Endothelial cell of hepatic sinusoid (primary cell): ENCODE results near the gene COL23A1.

Experiments used
- in situ Hi-C: cut with HindIII; loops from 2 replicates; pipeline ENCODE4 v1.10.0; 2017; ENCODE audit warnings: low sequenced_read_pairs

COL23A1 gene

DNA sequence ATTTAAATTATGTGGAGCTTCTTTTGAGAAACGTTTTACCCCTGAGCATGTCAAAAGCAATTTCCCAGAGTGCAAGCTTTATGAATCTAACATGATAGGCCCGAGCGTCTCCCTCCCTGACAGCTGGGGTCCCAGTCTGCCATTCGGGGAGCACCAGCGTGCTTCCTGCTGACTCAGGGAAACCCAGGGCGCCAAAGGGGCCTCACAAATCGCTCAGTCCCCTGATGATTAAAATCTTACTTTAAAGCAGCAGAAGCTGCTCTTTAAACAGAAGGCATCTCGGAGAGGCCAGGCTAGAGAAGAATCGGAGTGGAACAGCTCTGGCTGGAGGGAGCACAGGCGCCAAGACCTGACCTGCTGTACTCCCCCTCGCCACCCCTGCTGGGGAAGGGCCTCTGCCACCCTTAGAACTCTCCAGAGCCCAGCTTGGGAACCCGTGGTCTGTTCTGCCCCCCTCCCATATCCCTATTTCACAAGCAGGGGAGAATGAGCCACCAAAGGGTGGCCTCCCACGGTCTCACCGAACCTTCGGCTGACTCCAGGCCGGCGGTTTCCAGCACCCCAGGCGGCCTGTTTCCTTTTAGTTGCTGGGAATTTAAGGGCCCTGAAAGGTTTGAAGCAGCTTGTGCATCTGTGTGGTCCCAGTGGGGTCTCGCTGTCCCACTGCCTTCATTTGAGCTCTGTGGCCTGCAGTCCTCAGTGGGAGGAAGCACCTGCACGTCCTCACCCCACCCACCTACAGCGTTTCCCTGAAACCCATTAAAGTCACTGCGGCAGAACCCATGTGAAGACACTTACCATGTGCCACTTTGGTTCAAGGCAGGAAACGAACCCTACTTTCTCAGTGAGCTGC is 147.6 kb downstream of the COL23A1 start:
- in situ Hi-C loops = no loop called here

DNA sequence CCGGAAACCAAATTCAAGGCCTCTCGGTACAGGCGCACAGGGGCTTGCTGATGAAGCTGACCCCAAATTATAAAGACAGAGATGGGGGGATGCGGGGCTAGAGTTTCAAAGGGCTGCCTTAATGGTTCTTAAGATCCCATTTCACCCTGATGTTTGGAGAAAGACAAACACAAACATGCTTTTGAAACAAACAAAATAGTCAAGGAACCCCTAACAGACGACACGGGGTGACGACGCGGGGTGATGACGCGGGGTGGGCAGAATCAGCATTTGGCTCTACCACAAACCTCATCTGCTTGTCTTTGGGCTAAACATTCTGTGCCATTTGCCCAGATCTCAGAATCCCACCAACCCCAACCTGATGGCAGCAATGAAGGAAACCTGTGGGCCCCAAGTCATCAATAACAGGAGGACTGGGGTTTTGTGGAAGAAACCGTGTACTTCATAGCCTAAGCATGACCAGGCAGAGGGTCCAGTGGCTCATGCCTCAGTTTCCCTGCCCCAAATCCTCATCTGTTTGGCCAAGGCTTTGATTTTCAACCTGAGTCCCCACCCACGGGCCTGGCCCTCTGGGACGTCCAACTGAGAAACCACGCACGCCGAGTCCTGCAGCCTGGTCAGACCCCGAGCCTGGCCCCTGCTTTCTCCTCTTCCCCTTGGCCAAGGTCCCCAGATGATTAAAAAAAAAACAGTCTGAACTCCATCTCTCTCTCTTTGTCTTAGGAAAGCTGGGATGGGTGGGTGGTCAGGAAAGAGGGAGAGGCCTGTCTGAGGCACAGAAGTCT is 148.5 kb downstream of the COL23A1 start:
- in situ Hi-C loops = no loop called here

DNA sequence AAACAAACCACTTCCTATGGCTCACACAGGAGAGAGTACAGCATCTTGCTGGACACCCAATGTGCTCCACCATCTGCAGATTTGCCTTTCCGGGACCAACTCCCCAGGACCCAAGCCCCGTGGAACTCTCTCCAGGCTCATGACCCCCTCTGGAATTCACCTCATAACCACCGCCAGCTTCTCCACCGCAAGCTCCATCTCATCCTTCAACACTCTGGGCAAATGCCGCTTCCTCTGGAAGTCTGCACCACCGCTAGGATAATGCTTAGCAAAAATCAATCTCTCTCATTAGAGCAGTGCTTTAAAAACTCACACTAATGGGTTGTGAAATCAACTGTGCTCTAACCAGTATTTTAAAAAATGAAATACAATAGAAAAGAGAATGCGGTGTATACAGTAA is 150.0 kb downstream of the COL23A1 start:
- in situ Hi-C loops = no loop called here

DNA sequence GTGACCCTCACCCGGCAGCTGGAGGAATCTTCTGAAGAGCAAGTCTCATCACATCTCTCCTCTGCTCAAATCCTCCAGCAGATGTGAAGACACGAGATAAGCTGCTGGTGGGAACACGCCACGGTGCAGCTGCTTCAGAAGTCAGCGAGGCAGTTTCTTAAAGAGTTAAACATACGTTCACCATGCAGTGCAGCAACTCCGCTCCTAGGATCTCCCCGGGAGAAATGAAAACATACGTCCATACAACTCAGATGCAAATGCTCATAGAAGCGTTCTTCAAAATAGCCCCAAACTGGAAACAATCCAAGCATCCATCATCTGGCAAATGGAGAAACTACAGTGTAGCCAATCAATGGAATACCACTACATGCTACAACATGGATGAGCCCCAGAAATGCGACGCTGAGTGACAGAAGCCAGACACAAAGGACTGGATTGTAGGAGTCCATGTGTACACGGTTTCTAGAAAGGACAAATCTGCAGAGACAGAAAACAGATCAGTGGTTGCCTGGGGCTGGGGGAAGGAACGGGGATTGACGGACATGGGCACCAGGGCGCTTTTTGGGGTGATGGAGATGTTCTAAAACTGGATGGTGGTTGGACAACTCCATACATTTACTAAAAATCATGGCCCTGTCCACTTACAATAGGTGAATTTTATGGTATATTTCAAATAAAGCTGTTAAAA is 150.6 kb downstream of the COL23A1 start:
- in situ Hi-C loops = no loop called here

DNA sequence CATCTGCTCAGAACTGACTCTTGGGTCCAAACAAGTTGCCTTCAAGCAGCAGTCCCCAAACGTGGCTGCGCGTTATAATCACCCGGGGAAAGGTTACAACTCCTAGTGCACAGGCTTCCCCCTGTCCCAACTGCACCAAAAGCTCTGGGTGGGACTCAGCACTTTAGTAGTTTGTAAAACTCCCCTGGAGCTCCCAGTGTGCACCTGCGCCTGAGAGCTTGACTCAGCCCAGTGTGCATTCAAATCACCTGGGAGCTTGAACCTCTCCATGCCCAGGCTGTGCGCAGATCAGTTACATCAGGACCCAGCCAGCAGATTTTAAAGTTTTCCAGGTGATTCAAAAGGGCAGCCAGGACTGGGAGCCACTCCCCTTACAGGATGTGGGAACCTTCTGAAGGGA is 151.4 kb downstream of the COL23A1 start:
- in situ Hi-C loops = no loop called here

DNA sequence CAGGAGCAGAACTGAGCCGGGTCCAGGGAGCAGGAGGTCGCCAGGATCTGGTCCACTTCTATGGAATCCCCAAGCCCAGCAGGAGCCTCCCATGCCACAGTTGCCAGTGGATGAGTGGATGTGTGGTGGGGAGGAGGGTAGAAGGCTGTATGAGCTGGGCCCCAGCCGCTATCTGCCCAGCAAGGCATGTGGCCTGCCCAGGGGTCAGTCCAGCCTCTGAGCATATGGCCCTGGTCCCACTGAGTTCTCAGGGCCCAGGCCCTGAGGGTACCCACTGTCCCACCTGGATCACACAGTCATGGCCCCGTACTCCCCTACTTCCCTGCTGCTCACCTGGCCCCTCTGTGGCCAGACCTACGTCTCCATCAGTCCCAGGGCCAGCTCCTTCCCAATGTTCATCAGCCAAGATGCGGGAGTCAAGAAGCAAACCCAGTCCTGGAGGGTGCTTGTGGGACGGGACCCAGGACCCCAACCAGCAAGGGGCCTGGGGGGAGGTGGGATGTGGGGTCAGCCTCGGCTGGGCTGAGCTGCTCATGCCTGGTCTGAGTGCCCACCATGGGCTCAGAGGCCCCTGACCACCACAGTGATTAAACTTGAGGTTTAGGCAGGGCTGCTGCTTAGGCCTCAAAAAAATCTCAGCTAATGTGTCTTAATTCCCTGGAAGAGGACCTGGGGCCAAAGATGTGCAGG is 152.7 kb downstream of the COL23A1 start:
- in situ Hi-C loops = no loop called here

DNA sequence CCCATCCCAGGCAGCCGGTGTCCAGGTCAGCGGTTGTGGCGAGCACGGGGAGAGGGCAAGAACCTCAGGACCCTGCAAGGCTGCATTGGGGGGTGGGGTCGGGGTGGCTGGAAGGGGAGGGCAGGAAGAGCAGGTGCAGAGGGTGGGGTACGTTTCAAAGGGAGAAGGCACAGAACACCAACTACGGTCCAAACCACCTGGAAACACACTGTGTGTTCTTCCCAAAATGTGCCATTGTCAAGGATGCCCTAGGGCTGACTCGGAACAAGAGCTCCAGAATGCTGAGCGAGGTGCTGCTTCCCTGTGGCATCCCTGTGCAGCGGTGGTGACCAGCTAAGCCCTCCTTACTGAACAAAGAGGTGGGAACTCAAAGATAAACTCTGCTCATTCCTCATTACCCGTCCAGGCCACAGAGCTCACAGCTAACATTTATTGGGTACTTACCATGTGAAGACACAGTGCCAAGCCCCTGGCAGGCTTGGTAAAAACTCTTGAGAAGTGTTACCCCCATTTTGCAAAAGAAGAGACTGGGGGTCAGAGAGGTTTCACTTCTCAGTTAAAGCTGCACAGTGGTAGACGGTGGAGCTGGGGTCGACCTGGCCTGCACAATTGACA is 153.8 kb downstream of the COL23A1 start:
- in situ Hi-C loops = no loop called here

DNA sequence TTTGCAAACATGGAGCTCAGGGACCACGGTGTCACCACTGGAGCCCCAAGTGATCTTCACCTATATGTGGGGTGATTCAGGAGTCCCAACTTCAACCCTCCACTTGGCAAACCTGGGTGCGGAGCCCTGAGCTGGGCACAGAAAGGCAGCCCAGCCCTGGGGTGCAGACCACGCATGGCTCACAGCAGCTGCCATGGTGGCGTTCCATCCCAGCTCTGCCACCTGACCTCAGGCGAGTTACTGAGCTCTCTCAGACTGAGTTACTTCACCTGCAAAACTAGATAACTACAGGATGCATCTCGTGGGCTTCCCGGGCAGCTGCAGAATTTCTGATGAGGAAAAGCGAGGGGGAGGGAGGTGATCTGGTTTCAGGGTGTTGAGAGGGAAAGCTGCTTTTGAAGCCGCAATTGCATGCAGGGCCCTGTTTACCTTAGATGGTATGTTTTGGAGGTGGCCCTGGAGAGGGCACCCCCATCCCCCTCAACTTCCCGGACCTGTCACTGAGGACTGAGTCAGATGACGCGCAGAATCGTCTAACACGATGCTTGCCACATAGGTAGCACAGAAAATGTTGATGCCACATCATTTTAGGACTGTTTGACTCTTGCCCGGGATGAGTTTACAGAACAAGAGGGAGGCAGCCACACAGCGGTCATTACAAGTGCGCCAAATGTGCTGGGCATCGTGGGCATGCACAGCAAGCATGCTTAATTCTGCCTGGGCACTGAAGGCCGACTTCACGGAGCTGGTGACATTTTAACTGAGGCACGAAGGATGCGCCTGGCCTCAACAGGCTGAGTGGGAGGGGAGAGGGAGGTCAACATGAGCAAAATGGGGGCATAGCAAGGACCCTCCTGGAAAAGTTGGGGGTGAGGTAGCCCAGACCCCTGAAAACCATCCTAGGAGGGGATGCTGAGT is 154.6 kb downstream of the COL23A1 start:
- in situ Hi-C loops = no loop called here

DNA sequence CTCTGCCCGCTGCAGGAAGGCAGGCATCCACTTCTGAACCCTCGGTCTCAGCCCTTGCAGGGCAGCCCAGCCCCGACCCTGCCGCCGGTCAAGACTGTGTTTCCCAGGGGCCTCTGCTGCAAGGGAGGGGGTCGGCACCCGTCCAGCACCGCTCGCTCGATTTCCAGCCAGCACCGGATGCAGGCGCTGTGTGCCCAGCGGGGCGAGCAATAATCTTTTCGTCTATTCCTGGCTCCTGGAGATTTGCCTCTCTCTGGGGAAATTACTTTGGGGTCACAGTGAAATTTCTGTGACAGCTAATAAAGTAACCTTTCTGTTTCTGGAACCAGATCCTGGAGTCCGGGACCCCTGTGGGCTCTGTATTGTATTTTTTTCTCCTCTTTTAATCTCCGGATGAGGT is 155.3 kb downstream of the COL23A1 start:
- in situ Hi-C loops = no loop called here

DNA sequence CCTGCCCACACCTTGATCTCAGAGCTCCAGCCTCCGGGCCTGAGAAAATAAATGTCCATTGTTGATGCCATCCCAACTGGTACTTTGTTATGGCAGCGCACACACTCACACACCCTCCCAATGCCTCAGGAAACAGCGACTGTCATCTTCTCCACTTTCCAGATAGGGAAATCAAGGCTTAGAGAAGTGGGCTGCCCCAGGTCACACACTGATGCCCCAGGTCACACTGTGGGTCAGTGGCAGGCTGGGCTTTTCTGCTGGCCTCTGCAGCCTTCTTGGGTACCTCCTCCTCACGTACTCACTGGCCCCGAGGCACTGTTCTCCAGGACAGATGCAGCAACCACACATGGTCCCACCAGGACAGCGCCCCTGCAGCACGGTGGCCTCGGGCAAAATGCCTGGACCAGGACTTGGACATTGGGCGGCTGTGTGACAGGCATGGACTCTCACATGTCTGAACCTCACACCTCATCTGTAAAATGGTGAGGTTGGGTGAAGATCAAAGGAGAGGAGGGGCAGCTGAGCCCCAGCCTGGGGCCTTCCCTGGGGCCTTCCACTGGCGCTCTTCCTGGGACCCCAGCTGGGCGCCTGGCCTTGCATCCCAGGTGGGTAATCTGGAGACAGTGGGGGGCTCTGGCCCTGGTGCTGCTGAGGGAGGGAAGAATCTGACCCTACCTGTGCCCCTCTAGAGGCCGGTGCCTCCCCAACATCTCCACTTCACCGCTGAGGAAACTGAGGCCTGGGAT is 156.0 kb downstream of the COL23A1 start:
- in situ Hi-C loops = no loop called here

DNA sequence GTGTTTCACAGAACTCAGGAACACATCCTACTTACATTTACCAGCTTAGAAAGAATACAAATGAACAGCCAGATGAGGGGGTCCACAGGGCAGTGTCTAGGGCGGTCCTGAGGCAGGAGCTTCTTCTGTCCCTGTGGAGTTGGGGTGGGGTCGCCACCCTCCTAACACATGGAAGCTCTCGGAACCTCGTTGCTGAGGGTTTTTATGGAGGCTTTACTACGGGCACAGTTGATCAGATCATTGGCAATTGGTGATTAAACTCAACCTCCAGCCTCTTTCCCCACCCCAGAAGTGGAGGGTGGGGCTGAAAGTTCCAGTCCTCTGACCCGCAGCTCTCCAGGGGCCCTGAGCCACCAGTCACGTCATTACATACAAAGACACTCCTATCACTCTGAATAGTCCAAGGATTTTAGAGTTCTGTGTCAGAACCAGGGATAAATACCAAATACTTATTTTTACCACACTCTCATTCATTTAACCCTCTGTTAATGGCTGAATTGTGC is 156.9 kb downstream of the COL23A1 start:
- in situ Hi-C loops = no loop called here

DNA sequence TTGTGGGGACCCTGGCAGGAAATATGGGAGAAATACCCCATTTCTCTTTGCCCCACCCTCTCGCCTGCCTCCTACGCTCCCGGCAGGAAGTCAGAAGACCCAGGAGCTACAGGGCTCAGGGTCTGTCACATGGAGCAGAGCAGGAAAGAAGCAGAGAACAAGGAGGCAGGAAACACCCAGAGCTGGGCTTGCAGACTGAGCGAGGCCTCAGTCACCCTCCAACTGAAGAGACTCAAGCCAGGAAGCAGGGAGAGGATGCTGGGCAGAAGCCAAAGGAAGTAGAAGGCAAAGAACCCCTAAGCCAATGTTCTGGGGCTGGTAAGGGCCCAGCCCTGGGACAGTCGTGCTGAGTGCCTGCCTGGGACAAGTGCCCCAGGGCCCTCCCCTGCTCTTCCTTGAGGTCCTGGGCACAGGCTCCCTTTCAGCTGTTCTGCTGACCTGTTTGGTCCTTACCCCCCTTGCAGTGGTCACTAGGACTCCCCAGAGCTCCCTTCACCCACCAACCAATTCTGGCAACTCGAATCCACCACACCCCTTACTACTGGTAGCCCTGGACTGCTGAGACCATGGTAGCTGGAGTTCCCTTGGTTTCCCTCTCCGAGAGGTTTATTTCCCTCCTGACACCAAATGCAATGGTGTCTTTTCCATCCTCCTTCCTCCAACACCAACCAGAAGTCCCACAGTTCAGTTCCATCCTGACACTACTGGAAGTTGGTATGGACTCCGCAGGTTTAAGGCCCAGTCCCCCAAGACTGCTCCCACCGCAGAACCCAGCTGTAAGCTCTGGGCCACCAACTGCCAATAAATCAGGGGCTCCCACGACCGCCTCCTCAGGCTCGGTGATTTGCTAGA is 157.5 kb downstream of the COL23A1 start:
- in situ Hi-C loops = no loop called here

DNA sequence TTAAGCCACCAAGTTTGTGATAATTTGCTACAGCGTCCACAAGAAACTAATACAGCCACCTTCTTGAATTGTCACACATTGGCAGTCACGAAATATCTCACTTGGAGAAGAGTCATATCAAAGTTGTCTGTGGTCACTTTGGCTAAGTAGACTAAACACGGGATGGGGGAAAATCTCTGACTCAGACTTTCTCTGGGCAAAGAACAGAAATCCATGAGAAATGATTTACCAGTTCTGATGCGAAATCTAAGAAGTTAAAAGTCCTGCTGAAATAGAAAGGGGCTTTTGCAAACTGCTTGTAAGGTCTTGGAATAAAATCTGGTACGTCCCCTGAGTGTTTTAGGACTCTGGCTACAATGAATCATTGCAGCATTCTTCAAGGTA is 158.4 kb downstream of the COL23A1 start:
- in situ Hi-C loops = no loop called here

DNA sequence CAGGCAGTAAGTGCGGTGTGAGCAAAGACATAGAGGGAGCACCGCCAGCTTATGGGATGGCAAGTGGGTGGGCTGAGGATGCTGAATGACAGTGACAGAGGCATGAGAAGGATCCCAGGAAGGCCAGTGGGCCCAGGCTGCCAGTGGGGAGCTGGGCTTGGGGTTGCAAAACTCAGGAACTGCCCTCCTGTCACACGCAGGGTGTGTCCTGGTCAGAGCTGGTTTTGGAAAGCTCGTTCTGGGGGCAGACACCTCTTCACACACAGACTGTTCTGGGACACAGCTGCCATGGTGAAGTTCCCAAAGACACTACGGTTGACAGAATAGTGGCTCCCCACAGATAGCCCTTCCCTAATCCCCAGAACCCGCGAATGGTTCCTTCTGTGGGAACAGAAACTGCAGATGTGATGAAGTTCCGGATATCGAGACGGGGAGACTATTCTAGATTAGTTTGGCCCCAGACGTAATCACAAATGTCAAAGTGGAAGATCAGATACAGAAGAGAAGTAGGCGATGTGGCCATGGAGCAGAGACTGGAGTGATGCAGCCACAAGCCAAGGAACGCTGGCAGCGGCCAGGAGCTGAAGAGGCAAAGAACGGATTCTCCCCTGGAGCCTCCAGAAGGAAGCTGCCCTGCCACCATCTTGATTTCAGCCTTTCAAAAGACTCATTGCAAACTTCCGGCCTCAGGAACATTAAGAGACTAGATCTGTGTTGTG is 159.0 kb downstream of the COL23A1 start:
- in situ Hi-C loops = no loop called here

DNA sequence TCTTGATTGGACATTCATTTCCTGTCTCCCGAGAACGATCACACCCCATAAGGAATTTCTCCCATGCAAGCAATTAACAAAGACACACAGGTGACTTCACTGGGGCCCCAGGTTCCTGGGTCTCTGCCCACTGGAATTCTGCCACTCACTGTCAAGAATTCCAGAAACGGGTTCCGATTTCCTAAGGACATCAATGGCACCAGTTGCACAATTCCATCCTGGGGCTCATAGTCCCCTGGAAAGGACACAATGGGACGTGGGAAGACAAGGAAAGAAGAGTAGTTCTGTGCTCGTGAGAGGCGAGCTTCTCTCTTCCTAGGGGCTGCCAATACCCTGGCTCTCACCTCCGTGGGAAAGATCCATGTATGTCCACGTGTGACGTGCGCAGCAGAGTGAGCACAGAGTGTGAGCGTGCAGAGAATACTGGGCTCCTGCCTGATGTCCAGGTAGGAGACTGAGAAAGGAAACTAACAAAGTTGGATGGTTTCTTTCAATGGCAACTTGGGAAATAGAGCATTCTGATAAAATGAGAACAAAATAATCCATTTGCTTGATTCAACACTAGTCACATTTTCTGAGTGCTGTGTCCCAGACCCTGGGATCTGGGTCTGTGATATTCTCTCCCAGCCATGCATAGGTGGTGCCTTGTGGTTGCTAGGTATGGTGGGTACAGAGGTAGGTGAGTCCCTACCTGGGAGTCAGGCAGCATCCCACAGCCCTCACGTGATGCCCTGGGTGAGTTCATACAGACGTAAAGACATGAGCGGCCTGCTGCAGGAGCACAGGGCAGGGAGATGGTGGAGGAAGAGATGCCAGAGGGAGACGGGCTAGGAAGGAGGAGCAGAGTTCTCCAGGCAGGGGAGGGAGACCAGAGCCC is 159.8 kb downstream of the COL23A1 start:
- in situ Hi-C loops = no loop called here

DNA sequence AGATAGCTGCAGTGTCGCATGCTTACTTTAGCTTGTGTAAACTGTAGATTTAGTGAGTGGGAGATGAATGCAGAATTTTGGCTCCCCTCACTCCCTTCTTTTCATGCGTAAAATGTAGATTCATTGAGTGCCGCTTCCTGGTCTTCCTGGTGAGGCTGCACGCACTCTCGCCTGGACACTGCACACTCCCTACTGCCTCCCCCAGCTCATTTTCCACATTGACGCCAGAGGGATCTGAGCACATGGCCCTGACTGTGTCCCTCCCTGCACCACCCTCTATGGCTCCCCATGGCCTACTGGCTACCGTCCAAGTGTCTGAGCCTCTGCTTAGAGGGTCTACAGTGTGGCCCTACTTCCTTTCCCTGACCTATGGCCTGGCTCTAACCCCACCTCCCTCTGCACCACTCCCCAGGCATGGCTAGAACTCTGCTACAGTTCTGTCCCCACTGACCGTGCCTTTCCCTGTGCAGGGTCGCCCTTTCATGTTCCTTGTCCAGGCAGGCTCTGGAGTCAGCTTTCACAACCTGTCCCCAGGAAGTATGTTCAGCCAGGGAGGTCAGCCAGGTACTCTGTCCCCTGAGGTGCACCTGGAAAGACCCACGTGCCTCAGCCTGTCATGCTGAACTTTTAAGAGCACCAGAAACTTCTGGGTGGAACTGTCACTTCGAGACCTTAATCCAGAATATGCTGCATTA is 160.6 kb downstream of the COL23A1 start:
- in situ Hi-C loops = no loop called here
